T1000 (cell line): ENCODE data around the gene HBP1.
"Not testable (repeated sequence)": the region's sequence is repeated elsewhere in the genome, so short reads cannot be mapped to it uniquely, and the experiment has no call there.

Source experiments
- DNase-seq: peaks from one replicate; lab custom pipeline; 2025; ENCODE audit warnings: mixed read lengths; lab: John Stamatoyannopoulos, UW

HBP1 gene

GRCh38 chr7:107154826-107155225 is 14.0 kb upstream of the HBP1 start:
- DNase-seq, result no peak

GRCh38 chr7:107155726-107156125 is 13.1 kb upstream of the HBP1 start:
- not testable (repeated sequence) for DNase-seq

- DNase-seq, result no peak
Observed at GRCh38 chr7:107157091-107157490, 11.7 kb upstream of the HBP1 start.

DNA sequence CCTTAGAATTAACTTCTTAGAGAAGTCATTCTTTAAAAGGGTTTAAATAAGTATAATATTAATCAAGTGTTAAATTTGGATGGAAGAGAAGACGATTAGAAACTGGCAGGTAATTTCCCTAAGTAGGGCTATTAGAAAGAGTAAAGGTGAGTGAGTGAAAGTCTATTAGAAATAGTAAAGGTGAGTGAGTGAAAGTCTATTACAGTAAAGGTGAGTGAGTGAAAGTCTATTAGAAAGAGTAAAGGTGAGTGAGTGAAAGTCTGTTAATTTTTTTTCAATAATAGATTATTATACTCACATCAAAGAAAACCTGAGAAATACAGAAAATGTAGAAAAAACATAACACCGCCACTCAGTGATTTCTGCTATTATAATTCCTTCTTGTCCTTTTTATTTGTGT is 10.8 kb upstream of the HBP1 start:
- no peak for DNase-seq

GRCh38 chr7:107160389-107160788 is 8.4 kb upstream of the HBP1 start:
- no peak for DNase-seq

DNA sequence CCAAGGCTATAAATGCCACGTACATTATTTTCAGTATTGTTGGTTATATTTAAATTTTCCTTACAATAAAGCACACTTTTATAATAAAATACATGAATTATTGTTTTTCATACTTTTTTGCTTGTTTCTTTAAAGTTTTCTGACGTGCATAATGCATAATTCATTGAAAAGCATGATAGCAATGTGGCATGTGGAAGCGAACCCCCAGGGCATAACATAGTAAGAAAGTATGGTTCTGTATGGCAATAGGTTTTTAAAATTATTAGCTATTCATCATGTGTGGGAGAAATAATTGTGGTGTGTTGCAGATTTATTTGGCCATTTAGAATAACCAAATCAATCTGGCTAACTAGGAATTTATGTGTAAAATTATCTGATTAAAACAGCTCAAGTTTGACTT is 7.4 kb upstream of the HBP1 start:
- no peak for DNase-seq

GRCh38 chr7:107162475-107162874 is 6.3 kb upstream of the HBP1 start:
- DNase-seq, result no peak

DNA sequence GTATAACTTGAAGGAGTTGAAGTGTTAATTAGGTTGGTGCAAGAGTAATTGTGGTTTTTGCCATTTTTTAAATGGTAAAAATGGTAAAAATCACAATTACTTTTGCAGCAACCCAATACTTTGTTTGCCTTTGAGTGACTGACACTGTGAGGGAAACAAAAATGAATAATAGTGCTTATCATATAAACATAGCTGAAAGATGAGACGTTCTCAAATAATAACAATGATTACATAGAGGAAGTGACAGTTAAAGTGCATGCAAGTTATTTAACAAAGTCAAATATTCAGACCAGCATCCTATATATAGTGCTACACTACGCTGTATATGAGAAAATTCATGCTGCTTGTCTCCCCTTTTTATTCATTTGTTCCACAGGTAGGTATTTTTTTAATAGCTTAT is 4.7 kb upstream of the HBP1 start:
- DNase-seq, result no peak

- DNase-seq, result no peak
Observed at GRCh38 chr7:107165341-107165740, 3.5 kb upstream of the HBP1 start.

GRCh38 chr7:107166736-107167426 is 1.9 kb upstream of the HBP1 start:
- no peak for DNase-seq

DNA sequence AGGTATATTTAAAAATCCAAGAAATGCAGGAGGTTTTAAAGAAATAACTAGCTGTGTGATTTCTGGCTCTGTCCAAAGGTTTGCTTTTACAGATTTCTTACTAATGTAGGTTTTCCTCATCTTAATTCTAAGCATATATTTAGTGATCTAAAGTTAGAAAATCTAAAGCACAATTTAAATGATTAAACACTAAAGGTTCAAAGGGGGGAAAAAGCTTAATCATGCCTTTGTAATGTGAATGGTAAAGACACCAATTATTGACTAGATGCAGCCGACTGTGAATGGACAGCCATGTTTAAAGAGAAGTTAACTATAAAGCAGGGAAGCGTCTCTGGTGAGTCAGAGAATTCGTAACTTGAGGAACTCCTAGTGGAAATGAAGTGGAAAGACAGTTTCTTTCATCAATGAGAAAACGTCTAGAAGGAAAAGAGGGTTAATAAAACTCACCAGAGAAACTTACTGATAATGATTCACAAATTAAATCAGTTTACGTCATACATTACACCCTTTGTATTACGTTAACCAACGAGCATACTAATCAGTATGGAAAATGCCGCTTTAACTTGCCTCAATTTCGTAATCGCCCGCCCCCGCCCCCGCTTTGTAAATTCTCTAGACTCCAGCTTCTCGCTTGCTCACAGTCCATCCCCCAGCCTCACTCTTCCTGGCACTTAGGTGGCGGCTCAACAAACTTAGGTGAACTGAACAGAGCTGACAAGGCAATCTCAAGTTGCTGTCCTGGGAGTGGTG is 1.1 kb upstream of the HBP1 start:
- no peak for DNase-seq

DNA sequence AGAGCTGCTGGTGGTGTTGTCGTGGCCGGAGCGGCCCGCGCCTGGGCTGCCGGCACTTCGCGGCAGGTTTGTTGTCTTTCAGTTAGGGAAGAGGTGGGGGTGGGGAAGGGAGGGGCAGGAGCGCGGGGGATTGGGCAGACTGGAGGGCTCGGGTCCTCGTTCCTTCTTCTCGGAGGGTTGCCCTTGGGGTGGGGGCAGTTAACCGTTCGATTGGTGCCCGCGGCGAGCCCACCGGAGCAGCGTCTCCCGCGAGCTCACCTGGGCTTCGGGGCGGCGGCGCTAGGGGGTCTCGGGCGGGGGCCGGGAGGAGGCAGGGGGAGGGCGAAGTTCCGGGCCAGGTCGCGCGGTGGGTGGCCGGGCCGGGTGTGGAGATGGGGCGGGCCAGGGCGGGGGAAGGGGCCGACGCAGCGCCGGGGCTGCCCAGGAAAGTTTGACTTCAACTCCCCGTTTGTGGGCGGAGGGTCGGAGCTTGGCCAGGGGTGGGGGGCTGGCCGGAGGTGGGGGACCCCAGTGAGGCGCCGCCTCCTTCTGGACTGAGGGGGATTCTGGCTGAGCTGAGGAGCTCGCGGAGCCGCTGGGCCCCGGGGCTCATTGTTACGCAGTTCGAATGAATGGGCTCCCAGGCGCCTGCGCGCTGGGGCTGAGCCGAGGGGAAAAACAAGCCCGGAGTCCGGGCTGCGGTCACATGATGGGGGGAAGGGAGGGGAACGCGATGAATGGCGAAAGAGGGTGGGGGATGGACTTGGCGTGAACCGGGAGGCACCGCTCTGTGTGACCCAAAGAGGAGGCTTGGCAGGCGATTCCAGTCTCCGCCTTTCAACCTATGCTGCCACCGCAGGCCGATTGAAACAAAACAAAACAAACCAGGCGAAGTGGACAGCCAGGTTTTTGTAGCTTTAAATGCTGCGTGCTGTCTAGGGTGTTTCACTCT is 582 bp downstream of the HBP1 start:
- peak; percentile 83 for DNase-seq

- no peak for DNase-seq
Observed at GRCh38 chr7:107170051-107170915, 1.5 kb downstream of the HBP1 start.

GRCh38 chr7:107171496-107171895 is 2.7 kb downstream of the HBP1 start:
- DNase-seq, result no peak

DNA sequence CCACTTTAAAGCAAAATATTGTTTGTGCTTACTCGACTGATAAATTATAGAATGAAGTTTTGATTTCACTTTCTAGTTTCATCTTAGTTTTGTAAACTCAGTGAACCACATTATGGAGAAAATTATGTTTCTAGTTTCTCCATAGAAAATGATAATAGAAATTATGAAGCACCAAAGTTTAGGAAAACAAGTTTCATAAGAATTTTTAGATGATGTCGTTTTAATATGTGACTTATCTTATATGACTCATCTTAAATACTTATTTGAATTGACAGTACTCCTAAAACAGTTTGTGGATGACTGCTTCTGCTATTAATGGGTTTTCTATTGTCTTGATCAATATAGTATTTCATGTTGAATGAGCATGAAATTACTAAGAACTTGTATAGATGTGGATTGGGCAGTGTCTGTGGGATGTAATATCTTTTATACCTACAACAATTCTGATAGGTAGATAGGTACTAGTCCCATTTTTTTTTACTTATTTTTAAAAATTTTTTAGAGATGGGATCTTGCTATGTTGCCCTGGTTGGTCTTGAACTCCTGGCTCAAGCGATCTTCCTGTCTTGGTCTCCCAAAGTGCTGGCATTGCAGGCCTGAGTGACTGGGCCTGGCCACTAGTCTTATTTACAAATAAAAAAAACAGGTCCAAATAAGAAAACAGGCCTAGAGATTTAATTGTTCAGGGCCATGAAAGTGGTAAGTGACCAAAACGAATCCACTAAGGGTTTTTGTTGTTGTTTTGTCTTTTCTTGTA is 3.7 kb downstream of the HBP1 start:
- DNase-seq, result no peak

DNA sequence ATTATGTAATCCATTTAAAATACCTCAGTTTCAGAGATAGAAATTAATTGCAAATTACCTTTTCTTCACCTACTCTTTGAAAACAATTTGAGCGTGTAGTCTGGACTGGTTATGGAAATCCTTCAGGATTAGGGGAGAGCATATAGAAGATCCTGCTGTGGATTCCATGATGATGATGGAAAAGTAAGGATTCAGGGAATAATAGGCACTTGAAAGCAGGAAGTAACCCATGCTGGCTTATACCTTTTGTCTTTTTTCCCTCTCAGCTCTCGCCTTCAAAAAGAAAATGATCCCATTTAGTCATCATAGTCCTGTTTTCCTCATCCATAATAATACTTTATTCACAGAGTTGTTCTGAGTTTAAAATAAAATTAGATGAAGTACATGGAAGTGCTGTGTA is 4.4 kb downstream of the HBP1 start:
- DNase-seq, result no peak

GRCh38 chr7:107173691-107174406 is 5.0 kb downstream of the HBP1 start:
- DNase-seq, result no peak

GRCh38 chr7:107179326-107180164 is 10.7 kb downstream of the HBP1 start:
- no peak for DNase-seq

DNA sequence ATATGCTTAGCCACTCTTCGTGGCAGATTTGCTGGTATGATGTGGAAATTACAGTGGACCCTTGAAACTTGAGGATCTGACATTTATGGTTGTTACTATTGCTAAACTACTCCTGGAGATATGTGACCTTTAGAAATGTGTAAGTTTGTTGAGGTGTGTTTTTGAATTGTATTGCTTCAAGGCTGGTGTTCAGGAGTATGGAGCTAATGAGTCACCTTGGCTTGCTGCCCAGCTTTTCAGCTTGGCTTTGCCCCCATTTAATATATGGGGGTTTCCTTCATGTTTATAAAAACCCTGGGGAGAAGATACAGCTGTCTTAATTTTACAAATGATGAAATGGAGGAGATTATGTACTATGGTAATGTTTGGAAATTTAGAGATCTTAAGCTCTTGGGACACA is 11.6 kb downstream of the HBP1 start:
- DNase-seq, result no peak
